ENCODE measurements around the gene DGKD.
"Not testable (repeated sequence)": the region's sequence is repeated elsewhere in the genome, so short reads cannot be mapped to it uniquely, and the experiment has no call there.

DGKD gene, protein sequence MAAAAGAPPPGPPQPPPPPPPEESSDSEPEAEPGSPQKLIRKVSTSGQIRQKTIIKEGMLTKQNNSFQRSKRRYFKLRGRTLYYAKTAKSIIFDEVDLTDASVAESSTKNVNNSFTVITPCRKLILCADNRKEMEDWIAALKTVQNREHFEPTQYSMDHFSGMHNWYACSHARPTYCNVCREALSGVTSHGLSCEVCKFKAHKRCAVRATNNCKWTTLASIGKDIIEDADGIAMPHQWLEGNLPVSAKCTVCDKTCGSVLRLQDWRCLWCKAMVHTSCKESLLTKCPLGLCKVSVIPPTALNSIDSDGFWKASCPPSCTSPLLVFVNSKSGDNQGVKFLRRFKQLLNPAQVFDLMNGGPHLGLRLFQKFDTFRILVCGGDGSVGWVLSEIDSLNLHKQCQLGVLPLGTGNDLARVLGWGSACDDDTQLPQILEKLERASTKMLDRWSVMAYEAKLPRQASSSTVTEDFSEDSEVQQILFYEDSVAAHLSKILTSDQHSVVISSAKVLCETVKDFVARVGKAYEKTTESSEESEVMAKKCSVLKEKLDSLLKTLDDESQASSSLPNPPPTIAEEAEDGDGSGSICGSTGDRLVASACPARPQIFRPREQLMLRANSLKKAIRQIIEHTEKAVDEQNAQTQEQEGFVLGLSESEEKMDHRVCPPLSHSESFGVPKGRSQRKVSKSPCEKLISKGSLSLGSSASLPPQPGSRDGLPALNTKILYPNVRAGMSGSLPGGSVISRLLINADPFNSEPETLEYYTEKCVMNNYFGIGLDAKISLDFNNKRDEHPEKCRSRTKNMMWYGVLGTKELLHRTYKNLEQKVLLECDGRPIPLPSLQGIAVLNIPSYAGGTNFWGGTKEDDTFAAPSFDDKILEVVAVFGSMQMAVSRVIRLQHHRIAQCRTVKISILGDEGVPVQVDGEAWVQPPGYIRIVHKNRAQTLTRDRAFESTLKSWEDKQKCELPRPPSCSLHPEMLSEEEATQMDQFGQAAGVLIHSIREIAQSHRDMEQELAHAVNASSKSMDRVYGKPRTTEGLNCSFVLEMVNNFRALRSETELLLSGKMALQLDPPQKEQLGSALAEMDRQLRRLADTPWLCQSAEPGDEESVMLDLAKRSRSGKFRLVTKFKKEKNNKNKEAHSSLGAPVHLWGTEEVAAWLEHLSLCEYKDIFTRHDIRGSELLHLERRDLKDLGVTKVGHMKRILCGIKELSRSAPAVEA

GRCh38 chr2:233353769-233354499 is at the start of gene DGKD:
DGKD (plus strand) TSS chr2:233354494; CDS start chr2:233354519, 25 bp downstream.
- DNase-seq, result peak; percentile 67 to 94 (median 86)

GRCh38 chr2:233307565-233307964 is 46.7 kb upstream of the DGKD start, which contains the start of gene SAG:
SAG (plus strand) TSS chr2:233307816; CDS start chr2:233309190, 1,374 bp downstream.
- DNase-seq, result no peak

- DNase-seq, result no peak
Observed at GRCh38 chr2:233311241-233311926, 42.9 kb upstream of the DGKD start.

- no peak for DNase-seq
Observed at GRCh38 chr2:233312874-233313273, 41.4 kb upstream of the DGKD start.

DNA sequence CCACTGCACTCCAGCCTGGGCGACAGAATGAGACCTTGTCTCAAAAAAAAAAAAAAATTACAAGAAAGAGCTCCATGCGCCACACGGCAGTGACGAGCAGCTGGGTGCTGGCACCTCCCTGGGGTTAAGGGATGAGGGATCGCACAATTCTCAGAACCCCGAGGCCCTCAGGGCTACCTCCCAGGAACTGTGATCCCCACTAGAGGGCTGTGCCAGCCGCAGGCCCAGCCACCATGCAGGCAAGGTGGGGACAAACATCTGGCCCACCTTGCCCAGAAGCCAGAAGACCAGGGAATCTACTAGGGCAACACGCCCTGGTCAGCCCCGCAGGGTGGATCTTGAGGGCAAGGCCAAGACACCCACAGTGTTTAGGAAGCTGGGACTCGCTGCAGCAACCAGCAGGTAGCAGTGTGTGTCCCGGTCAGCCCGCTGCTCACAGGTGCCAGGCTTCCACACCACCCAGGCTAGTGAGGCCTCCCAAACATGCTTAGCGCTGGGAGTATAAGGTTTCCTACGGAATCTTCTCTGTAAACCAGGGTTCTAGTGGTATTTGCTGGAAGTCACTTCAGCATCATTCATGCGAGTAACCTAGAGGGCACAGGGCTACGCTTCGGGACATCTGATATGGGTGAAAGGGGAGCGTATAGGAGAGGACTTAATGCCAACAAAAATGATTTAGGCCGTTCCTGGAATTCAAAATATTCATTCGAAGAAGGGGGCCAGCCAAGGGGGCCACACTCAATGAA is 39.9 kb upstream of the DGKD start:
- no peak for DNase-seq

GRCh38 chr2:233317196-233317943 is 36.9 kb upstream of the DGKD start:
- no peak for DNase-seq

DNA sequence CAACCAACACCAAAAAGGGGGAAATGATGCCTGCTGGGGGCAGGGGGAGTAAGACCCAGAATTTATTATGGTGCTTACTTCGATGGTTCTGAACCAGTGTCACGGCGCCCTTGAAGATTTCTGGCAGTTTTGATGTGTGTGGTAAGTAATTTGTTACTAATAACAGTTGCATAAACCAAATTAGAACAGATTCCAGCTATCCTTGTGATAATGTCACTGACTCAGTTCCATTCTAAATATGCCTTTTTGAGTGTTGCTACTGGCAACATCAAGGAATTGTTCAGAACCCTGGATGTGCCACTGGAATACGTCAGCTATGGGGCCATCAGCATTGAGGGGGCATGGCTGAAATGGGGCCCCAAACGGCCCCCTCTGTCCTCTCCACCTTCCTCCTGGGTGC is 35.0 kb upstream of the DGKD start:
- no peak for DNase-seq

DNA sequence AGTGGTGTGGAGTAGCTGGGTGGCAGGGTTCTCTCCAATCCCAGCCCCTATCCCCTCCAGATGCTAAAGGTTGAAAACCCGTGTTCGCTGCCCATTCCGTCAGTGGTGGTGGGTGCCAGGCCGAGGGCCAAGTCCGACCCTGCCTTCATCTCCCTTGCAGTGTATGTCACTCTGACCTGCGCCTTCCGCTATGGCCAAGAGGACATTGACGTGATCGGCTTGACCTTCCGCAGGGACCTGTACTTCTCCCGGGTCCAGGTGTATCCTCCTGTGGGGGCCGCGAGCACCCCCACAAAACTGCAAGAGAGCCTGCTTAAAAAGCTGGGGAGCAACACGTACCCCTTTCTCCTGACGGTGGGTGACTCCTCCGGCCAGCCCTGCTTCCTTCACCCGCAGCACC is 33.8 kb upstream of the DGKD start:
- no peak for DNase-seq

GRCh38 chr2:233321166-233321565 is 33.1 kb upstream of the DGKD start:
- DNase-seq, result no peak

- no peak for DNase-seq
Observed at GRCh38 chr2:233323851-233324250, 30.4 kb upstream of the DGKD start.

DNA sequence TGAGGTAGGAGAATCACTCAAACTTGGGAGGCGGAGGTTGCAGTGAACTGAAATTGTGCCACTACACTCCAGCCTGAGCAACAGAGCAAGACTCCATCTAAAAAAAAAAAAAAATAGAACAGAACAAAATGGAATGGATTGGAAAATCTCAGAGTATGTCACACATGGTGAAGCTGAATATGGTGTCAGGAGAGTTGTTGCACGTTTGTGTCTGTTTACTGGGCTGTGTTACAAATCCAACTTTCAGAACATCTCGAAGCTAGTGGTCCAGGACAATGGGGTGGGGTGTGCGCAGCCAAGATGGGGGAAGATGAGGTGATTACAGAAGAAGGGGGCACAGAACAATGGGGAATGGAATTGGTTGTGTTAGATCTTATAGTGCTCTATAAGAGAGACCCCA is 29.0 kb upstream of the DGKD start:
- no peak for DNase-seq

DNA sequence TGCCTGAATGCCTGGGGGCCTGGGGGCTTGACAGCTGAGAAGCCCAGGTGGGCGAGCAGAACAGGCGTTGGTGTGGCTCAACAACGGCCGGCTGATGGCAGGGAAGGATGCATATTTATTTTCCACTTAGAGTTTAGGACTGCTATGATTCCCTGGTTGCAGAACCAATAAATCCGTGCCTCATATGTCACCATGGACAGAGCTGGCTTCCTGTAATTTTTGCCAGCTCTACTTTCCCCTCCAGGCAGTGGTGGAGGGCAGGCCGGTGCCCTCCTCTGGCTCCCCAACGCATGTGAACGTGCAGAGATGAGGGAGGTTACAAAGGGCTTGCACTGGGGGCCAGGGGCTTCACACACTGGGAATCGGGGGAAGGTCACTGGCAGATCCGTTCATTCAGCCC is 28.5 kb upstream of the DGKD start:
- DNase-seq, result no peak

DNA sequence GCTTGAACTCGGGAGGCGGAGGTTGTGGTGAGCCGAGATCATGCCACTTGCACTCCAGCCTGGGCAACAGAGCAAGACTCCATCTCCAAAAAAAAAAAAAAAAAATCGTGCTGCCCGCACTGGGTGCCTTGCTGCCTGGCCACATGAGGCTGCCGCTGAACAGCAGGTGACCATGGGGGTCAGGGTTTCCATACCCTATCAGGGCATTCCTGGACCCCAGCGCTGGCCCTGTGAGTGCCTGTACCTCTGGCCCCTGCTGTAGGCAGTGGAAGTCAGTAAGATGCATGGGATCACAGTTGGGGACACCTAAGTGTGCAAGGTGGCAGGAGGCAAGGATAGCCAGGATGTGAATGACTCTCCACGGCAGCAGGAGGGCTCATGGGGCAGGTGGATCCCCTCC is 27.8 kb upstream of the DGKD start:
- DNase-seq, result no peak

DNA sequence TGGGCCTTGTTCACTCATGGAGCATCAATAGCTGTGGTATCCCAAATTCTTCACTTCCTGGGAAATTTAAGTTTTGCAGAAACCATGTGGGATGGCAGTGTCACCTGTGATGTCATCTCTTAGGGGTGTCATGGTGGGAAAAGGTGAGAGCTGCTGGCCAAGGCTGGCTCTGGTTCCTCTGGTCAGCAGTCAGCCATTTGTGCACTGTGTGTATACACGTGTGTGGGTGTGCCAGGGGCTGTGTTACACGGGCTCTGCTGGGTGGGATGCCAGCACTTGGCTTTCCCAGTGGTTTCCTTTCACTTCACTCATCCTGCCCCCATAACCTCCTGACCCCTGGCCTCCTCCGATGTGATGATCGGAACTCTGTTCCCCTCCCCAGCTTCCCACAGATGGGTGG is 25.4 kb upstream of the DGKD start:
- no peak for DNase-seq

GRCh38 chr2:233329489-233330135 is 24.7 kb upstream of the DGKD start:
- no peak for DNase-seq

DNA sequence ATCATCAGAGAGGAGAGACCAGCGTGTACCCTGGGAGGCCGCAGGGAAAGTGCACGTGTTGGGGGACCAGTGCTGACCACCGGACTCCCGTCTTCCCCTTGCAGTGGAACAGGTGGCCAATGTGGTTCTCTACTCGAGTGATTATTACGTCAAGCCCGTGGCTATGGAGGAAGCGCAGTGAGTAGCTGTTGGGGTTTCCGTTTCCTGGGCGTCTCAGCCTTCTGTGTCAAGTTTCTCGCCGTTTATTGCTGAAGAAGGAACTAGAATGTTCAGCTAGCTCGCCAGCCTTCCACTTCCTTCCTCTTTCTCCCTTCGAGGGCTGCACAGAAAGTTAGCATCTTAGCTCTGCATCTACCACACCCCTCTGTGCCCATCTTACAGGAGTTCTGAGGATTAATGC is 22.8 kb upstream of the DGKD start:
- DNase-seq, result peak; percentile 90 to 96 (median 95)

DNA sequence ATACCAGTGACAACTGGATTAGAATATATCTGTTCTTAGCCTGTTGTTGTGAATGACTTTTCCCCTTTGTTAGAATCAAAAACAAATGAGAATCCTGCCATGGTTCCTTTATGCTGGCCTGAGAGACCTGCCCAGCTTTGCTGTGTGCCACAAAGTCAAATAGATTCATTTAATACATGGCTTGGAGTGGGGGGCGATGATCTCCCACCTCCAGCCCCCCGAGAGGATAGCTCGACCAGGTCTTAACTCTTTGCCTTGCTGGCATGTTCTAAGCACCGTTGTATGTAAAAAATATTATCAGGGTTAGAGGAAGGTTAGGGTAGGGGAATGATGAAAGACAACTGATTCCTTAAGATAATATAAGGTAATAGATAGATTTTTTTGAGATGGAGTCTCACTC is 22.2 kb upstream of the DGKD start:
- no peak for DNase-seq

GRCh38 chr2:233334915-233335314 is 19.4 kb upstream of the DGKD start:
- no peak for DNase-seq

GRCh38 chr2:233336091-233336490 is 18.2 kb upstream of the DGKD start:
- not testable (repeated sequence) for DNase-seq

GRCh38 chr2:233336541-233336940 is 17.8 kb upstream of the DGKD start:
- no peak for DNase-seq
